Central memory CD8-positive, alpha-beta T cell (primary cell): ENCODE measurements around the gene SMURF1.

Source experiments
- ATAC-seq: fragments of 150-1000 bp; cut with Tn5 transposase; replicated peaks from 2 replicates; pipeline ENCODE4 v1.10.0; 2022; ENCODE audit warnings: mild to moderate bottlenecking, moderate FRiP score, moderate number of reproducible peaks; ENCODE audit not compliant: poor library complexity, severe bottlenecking; ENCODE audit errors: extremely low read depth
- DNase-seq, 2 donors: peaks; one replicate each; pipeline ENCODE4 v3.0.0; 2021; ENCODE audit warnings: low spot score in 2 of 2
- H3K27ac Mint-ChIP-seq: one replicate; pipeline ENCODE4 v1.8.0; 2022; ENCODE audit warnings: low read depth, mild to moderate bottlenecking, moderate library complexity, mixed read lengths
- H3K27me3 Mint-ChIP-seq: one replicate; pipeline ENCODE4 v1.8.0; 2022; ENCODE audit warnings: mixed read lengths
- H3K36me3 Mint-ChIP-seq: one replicate; pipeline ENCODE4 v1.8.0; 2022; ENCODE audit warnings: mild to moderate bottlenecking, moderate library complexity, mixed read lengths; ENCODE audit not compliant: insufficient read depth
- H3K4me1 Mint-ChIP-seq: one replicate; pipeline ENCODE4 v1.8.0; 2022; ENCODE audit warnings: mixed read lengths
- H3K4me3 Mint-ChIP-seq: one replicate; pipeline ENCODE4 v1.8.0; 2022; ENCODE audit warnings: mild to moderate bottlenecking, moderate library complexity, mixed read lengths
- H3K9me3 Mint-ChIP-seq: one replicate; pipeline ENCODE4 v1.8.0; 2022; ENCODE audit warnings: mixed read lengths

The SMURF1 gene

GRCh38 chr7:98995523-98996149 is 148.3 kb downstream of the SMURF1 start:
- DNase-seq (no peak), ATAC-seq (no peak)
- Mint-ChIP-seq H3K9me3 (no peaks in the 10 kb centered on the region), H3K27ac (peak overlapping the region; percentile 3), H3K27me3 (no peaks in the 10 kb centered on the region), H3K4me1 (no peaks in the 10 kb centered on the region), H3K36me3 (peaks cover 47% of the 10 kb centered on the region), H3K4me3 (no peak overlapping the region)

GRCh38 chr7:98995111-98995510 is 148.8 kb downstream of the SMURF1 start:
- H3K27me3 Mint-ChIP-seq: no peaks in the 10 kb centered on the region
- H3K4me3 Mint-ChIP-seq: no peak overlapping the region
- H3K4me1 Mint-ChIP-seq: no peaks in the 10 kb centered on the region
- DNase-seq (no peak), ATAC-seq (no peak)
- no peaks in the 10 kb centered on the region for H3K9me3 Mint-ChIP-seq
- peaks cover 48% of the 10 kb centered on the region for H3K36me3 Mint-ChIP-seq
- peak overlapping the region; percentile 3 for H3K27ac Mint-ChIP-seq

DNA sequence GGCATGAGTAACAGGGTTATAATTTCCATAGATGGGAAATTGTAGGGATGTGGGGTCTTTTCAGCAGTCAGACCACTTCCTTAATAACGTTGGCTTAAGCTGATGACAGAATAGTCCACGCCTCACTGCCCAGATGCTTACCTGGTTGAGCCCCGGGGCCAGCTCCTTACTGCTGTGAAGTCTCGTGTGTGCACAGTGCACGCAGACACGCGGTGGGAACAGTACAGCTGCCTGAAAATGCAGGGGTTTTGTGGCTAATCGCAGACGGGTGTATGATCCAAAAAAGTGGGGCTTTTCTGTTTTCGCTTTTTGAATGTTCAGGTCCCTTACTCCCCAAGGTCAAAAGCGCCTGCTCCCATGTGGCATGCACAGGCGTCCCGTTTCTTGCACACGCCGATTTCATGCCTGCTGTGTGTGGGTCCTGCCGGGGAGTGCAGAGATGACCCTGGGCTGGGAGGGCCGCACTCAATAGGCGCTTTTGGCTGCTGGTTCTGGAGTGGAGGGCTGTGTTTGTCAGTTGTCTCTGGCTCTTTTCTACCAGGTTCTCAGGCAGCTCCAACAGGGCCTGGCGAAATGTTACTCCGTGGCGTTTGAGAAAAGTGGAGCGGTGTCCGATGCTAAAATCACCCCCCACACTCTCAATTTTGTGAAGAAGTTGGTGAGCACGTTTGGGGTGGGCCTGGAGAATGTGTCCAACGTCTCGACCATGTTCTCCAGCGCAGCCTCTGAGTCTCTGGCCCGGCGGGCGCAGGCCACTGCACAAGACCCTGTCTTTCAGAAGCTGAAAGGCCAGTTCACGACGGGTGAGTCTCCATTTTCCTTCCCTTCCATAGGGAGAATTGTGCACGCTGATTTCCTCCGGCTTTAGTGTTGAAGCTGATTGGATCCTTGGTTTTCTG is 149.6 kb downstream of the SMURF1 start:
- Mint-ChIP-seq H3K4me3 (no peak overlapping the region), H3K9me3 (no peaks in the 10 kb centered on the region), H3K36me3 (peaks cover 49% of the 10 kb centered on the region), H3K27me3 (no peaks in the 10 kb centered on the region), H3K4me1 (peaks cover 3% of the 10 kb centered on the region), H3K27ac (no peak overlapping the region)
- no peak for DNase-seq
- ATAC-seq: no peak

GRCh38 chr7:98993024-98993897 is 150.6 kb downstream of the SMURF1 start:
- Mint-ChIP-seq H3K27me3 (no peaks in the 10 kb centered on the region), H3K36me3 (peaks cover 54% of the 10 kb centered on the region), H3K4me3 (no peak overlapping the region), H3K27ac (no peak overlapping the region), H3K4me1 (peaks cover 13% of the 10 kb centered on the region), H3K9me3 (no peaks in the 10 kb centered on the region)
- ATAC-seq (no peak), DNase-seq (no peak)

DNA sequence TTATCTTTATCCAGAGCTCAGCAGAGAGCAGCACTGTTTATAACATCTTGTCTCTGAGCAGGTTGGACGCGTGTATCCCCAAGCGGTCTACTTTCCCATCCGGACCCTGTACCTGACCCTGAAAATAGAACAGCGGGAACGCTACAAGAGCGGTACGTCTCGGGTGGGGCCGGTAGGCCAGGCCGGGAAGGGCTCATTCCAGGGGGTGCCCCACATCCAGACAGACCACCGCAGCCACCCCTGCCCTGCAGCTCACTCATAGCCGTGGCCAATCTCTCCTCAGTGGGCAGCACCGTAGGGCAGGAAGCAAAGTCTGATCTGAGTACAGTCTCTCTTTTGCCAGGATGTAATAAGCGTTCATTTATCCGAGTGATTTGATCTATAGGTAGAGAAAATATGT is 151.8 kb downstream of the SMURF1 start:
- no peak for DNase-seq
- H3K27ac Mint-ChIP-seq: no peak overlapping the region
- H3K27me3 Mint-ChIP-seq: no peaks in the 10 kb centered on the region
- ATAC-seq: no peak
- no peaks in the 10 kb centered on the region for H3K9me3 Mint-ChIP-seq
- H3K4me1 Mint-ChIP-seq: peaks cover 25% of the 10 kb centered on the region
- no peak overlapping the region for H3K4me3 Mint-ChIP-seq
- peaks cover 54% of the 10 kb centered on the region for H3K36me3 Mint-ChIP-seq

DNA sequence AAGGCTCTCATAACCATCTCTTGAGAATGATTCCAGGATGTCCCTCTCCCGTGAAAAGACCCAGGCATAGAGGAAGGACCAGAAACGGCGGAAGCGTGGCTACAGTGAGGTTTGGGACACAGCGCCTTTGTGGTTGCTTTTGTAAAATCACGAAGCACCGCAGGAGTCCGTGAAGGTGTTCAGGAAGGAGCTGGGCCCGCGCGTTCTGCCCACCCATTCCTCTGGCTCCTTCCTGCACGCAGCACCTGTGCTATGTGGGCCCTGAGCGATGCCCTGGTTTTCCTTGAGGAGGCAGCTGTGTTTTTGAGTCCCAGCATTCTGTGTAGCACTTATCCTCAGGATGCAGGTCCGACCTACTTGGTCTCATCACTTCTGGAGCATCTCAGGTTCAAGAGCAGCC is 152.8 kb downstream of the SMURF1 start:
- H3K27ac Mint-ChIP-seq: no peak overlapping the region
- H3K36me3 Mint-ChIP-seq: peaks cover 58% of the 10 kb centered on the region
- H3K27me3 Mint-ChIP-seq: no peaks in the 10 kb centered on the region
- H3K9me3 Mint-ChIP-seq: no peaks in the 10 kb centered on the region
- ATAC-seq (no peak), DNase-seq (no peak)
- H3K4me3 Mint-ChIP-seq: no peak overlapping the region
- peaks cover 25% of the 10 kb centered on the region for H3K4me1 Mint-ChIP-seq

DNA sequence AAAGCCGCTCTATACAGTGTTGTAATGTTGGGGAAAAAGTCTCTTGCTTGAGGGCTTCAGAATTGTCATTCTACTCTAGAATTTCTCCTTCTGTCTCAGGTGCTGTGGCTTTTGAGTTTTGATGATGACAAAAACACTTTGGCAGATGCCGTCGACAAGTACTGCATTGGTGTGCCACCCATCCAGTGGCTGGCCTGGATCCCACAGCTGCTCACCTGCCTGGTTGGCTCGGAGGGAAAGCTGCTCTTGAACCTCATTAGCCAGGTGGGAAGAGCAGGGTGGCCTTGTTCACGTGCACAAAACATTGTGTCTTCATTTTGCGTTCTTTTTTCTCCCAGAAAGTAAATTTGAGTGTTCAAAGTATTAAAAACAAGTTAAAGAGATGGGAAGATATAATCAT is 153.6 kb downstream of the SMURF1 start:
- DNase-seq (no peak), ATAC-seq (no peak)
- Mint-ChIP-seq H3K9me3 (no peaks in the 10 kb centered on the region), H3K36me3 (peaks cover 56% of the 10 kb centered on the region), H3K4me3 (no peak overlapping the region), H3K4me1 (peaks cover 25% of the 10 kb centered on the region), H3K27ac (no peak overlapping the region), H3K27me3 (no peaks in the 10 kb centered on the region)

- Mint-ChIP-seq H3K36me3 (peaks cover 63% of the 10 kb centered on the region), H3K27me3 (no peaks in the 10 kb centered on the region)
These were observed 155.3 kb downstream of the SMURF1 start for GRCh38 chr7:98988641-98989040.

DNA sequence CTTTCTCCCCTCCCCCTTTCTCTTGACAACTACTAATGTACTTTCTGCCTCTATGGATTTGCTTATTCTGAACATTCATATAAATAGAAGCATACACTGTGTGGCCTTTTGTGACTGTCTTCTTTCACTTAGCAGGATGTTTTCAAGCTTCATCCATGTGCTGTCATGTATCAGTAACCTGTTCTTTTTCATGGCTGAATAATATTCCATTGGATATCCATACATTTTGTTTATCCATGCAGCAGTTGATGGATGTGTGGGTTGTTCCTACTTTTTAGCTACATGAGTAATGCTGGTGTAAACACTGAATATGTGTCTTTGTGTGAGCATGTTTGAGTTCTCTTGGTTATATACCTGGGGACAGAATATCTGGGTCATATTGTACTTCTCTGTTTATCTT is 158.0 kb downstream of the SMURF1 start:
- peaks cover 71% of the 10 kb centered on the region for H3K36me3 Mint-ChIP-seq
- H3K9me3 Mint-ChIP-seq: no peaks in the 10 kb centered on the region
- DNase-seq (no peak), ATAC-seq (no peak)
- H3K27ac Mint-ChIP-seq: no peak overlapping the region
- H3K4me3 Mint-ChIP-seq: no peak overlapping the region
- H3K27me3 Mint-ChIP-seq: no peaks in the 10 kb centered on the region
- H3K4me1 Mint-ChIP-seq: peaks cover 25% of the 10 kb centered on the region

More at GRCh38 chr7:98988641-98989040, 155.3 kb downstream of the SMURF1 start:
- H3K9me3 Mint-ChIP-seq: no peaks in the 10 kb centered on the region
- DNase-seq: no peak
- H3K4me3 Mint-ChIP-seq: peak overlapping the region; percentile 13
- H3K27ac Mint-ChIP-seq: no peak overlapping the region
- peaks cover 25% of the 10 kb centered on the region for H3K4me1 Mint-ChIP-seq
- ATAC-seq: no peak

GRCh38 chr7:98985406-98985805 is 158.5 kb downstream of the SMURF1 start:
- H3K27ac Mint-ChIP-seq: no peak overlapping the region
- H3K4me1 Mint-ChIP-seq: peaks cover 25% of the 10 kb centered on the region
- no peak overlapping the region for H3K4me3 Mint-ChIP-seq
- no peak for DNase-seq
- no peaks in the 10 kb centered on the region for H3K27me3 Mint-ChIP-seq
- peaks cover 73% of the 10 kb centered on the region for H3K36me3 Mint-ChIP-seq
- H3K9me3 Mint-ChIP-seq: no peaks in the 10 kb centered on the region
- no peak for ATAC-seq

DNA sequence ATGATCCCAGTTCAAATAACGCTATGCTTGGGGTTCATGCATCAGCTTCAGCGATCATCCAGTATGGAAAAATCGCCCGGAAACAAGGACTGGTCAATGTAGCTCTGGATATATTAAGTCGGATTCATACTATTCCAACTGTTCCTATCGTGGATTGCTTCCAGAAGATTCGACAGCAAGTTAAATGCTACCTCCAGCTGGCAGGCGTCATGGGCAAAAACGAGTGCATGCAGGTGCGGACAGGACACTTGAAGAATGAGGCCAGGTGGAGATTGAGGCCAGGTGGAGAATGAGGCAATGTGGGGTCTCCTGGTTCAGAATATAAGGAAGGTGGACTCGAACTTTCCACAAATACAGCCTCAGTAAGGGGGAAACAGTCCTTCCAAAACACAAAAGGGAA is 159.8 kb downstream of the SMURF1 start:
- peaks cover 21% of the 10 kb centered on the region for H3K4me1 Mint-ChIP-seq
- peaks cover 70% of the 10 kb centered on the region for H3K36me3 Mint-ChIP-seq
- ATAC-seq (no peak), DNase-seq (no peak)
- no peak overlapping the region for H3K4me3 Mint-ChIP-seq
- H3K27me3 Mint-ChIP-seq: no peaks in the 10 kb centered on the region
- no peaks in the 10 kb centered on the region for H3K9me3 Mint-ChIP-seq
- no peak overlapping the region for H3K27ac Mint-ChIP-seq

GRCh38 chr7:98982686-98983085 is 161.2 kb downstream of the SMURF1 start:
- peaks cover 67% of the 10 kb centered on the region for H3K36me3 Mint-ChIP-seq
- no peaks in the 10 kb centered on the region for H3K9me3 Mint-ChIP-seq
- ATAC-seq: no peak
- no peak for DNase-seq
- H3K4me3 Mint-ChIP-seq: no peak overlapping the region
- H3K27me3 Mint-ChIP-seq: no peaks in the 10 kb centered on the region
- H3K4me1 Mint-ChIP-seq: peaks cover 6% of the 10 kb centered on the region
- H3K27ac Mint-ChIP-seq: no peak overlapping the region
